Natural killer cell (primary cell): Measurements from ENCODE around the gene TMEM51. TPM values are rescaled to one million over a fixed set of nuclear protein-coding genes. Genes with fewer than 3 reads are reported as not detected.

ENCODE experiments used
- ATAC-seq, 3 donors: fragments of 150-1000 bp in 2 of 3; fragments of 200-7000 bp in 1 of 3; cut with Tn5 transposase; 1 replicate in 1 of 3; 2 replicates in 2 of 3; pipeline ENCODE4 v1.10.0; 2021; ENCODE audit warnings: mild to moderate bottlenecking in 2 of 3, moderate library complexity in 2 of 3
- DNase-seq, 2 donors: peaks; one replicate each; pipeline versions ENCODE4 v3.0.0 to v3.0.0-alpha.2; 2013 to 2021; ENCODE audit warnings: mixed read lengths in 1 of 2
- H3K27ac ChIP-seq: one replicate; pipeline ENCODE4 v1.5.1; 2013; ENCODE audit warnings: mild to moderate bottlenecking, low read length
- H3K27me3 ChIP-seq: one replicate; pipeline ENCODE4 v1.6.1; 2013; ENCODE audit warnings: low read length; ENCODE audit not compliant: control insufficient read depth, insufficient read depth
- H3K36me3 ChIP-seq: one replicate; pipeline ENCODE4 v1.6.1; 2013; ENCODE audit warnings: low read length; ENCODE audit not compliant: control insufficient read depth, insufficient read depth
- H3K4me1 ChIP-seq: one replicate; pipeline ENCODE4 v1.6.1; 2013; ENCODE audit warnings: low read length; ENCODE audit not compliant: control insufficient read depth, insufficient read depth
- H3K4me3 ChIP-seq: one replicate; pipeline ENCODE4 v1.5.1; 2013; ENCODE audit warnings: low read length
- H3K9me3 ChIP-seq: one replicate; pipeline ENCODE4 v1.6.1; 2013; ENCODE audit warnings: low read length; ENCODE audit not compliant: control insufficient read depth, insufficient read depth
- H3K27ac Mint-ChIP-seq, 2 donors: one replicate each; pipeline ENCODE4 v1.8.0; 2022; ENCODE audit warnings: mild to moderate bottlenecking in 2 of 2, mixed read lengths in 2 of 2, moderate library complexity in 1 of 2
- H3K27me3 Mint-ChIP-seq, 2 donors: one replicate each; pipeline ENCODE4 v1.8.0; 2022; ENCODE audit warnings: low read depth in 2 of 2, mixed read lengths in 2 of 2
- H3K36me3 Mint-ChIP-seq: one replicate; pipeline ENCODE4 v1.8.0; 2022; ENCODE audit warnings: mixed read lengths
- H3K4me1 Mint-ChIP-seq, 2 donors: one replicate each; pipeline ENCODE4 v1.8.0; 2022; ENCODE audit warnings: mixed read lengths in 2 of 2
- H3K4me3 Mint-ChIP-seq: one replicate; pipeline ENCODE4 v1.8.0; 2022; ENCODE audit warnings: mild to moderate bottlenecking, moderate library complexity, mixed read lengths
- H3K9me3 Mint-ChIP-seq, 2 donors: one replicate each; pipeline ENCODE4 v1.8.0; 2022; ENCODE audit warnings: mixed read lengths in 2 of 2
- CTCF ChIP-seq: fragments of 200-600 bp; IDR thresholded peaks from one replicate; pipeline ENCODE4 v1.8.0; 2022; ENCODE audit warnings: antibody characterized with exemption
- WGBS: methylation state at CpG from one replicate; pipeline ENCODE4 v1.1.7; 2013; ENCODE audit warnings: missing lambda C conversion rate; ENCODE audit not compliant: insufficient coverage; 5-methylcytosine and 5-hydroxymethylcytosine counted together
- intact Hi-C: fragments of 100-400 bp; cut with micrococcal nuclease; formaldehyde crosslinking; loops from one replicate; pipeline ENCODE4 v1.14.2; 2022
- total RNA-seq, 4 donors: library from RNA; stranded (reverse); fragments of 120-200 nt in 1 of 4; gene quantifications; one replicate each; pipeline versions ENCODE4 v1.2.3 to v1.2.4, GENCODE V29; 2013 to 2022

The TMEM51 gene
- total RNA-seq, 3 donors from 2014 or later (not counting 1 experiment from before 2014, with no cell fraction given) = not detected

GRCh38 chr1:15207829-15208429 lies 54.4 kb downstream of the TMEM51 start:
- H3K36me3 Mint-ChIP-seq = no peaks in the 10 kb centered on the region
- peaks cover 0 to 3% of the 10 kb centered on the region in 2 donors for H3K27me3 Mint-ChIP-seq
- no peaks in the 10 kb centered on the region for H3K9me3 Mint-ChIP-seq
- intact Hi-C loops = no loop called here
- no peak overlapping the region for H3K4me3 ChIP-seq
- WGBS = 94% methylated on average over 5 of the region's 6 CpGs
- H3K4me3 Mint-ChIP-seq = no peak overlapping the region
- H3K27ac ChIP-seq = no peak overlapping the region
- no peaks in the 10 kb centered on the region for H3K27me3 ChIP-seq
- H3K27ac Mint-ChIP-seq = no peak overlapping the region
- no peaks in the 10 kb centered on the region for H3K4me1 Mint-ChIP-seq
- no peaks in the 10 kb centered on the region for H3K9me3 ChIP-seq
- no peak for ATAC-seq
- DNase-seq = no peak
- no peaks in the 10 kb centered on the region for H3K36me3 ChIP-seq
- no peak for TF ChIP-seq CTCF
- H3K4me1 ChIP-seq = no peaks in the 10 kb centered on the region

GRCh38 chr1:15210651-15211375 lies 57.3 kb downstream of the TMEM51 start:
- no peaks in the 10 kb centered on the region for H3K9me3 ChIP-seq
- 85% methylated on average over 6 of the region's 7 CpGs for WGBS
- Mint-ChIP-seq H3K27ac (no peak overlapping the region), H3K9me3 (no peaks in the 10 kb centered on the region), H3K4me3 (no peak overlapping the region), H3K27me3 (peaks cover 0 to 3% of the 10 kb centered on the region in 2 donors), H3K4me1 (no peaks in the 10 kb centered on the region), H3K36me3 (no peaks in the 10 kb centered on the region)
- ATAC-seq (no peak), DNase-seq (no peak)
- H3K36me3 ChIP-seq = no peaks in the 10 kb centered on the region
- TF ChIP-seq CTCF = no peak
- no peak overlapping the region for H3K27ac ChIP-seq
- intact Hi-C loops = no loop called here
- no peaks in the 10 kb centered on the region for H3K4me1 ChIP-seq
- no peaks in the 10 kb centered on the region for H3K27me3 ChIP-seq
- H3K4me3 ChIP-seq = no peak overlapping the region

GRCh38 chr1:15211424-15211823 lies 57.9 kb downstream of the TMEM51 start:
- ATAC-seq (no peak), DNase-seq (no peak)
- no peaks in the 10 kb centered on the region for H3K4me1 Mint-ChIP-seq
- Histone ChIP-seq H3K36me3 (no peaks in the 10 kb centered on the region), H3K27ac (no peak overlapping the region), H3K27me3 (no peaks in the 10 kb centered on the region), H3K4me1 (no peaks in the 10 kb centered on the region), H3K9me3 (no peaks in the 10 kb centered on the region), H3K4me3 (no peak overlapping the region)
- peaks cover 0 to 3% of the 10 kb centered on the region in 2 donors for H3K27me3 Mint-ChIP-seq
- H3K27ac Mint-ChIP-seq = no peak overlapping the region
- H3K4me3 Mint-ChIP-seq = no peak overlapping the region
- H3K36me3 Mint-ChIP-seq = no peaks in the 10 kb centered on the region
- no CpG with 5 or more reads among the region's 3 CpGs for WGBS
- no peak for TF ChIP-seq CTCF
- no peaks in the 10 kb centered on the region for H3K9me3 Mint-ChIP-seq
- intact Hi-C loops = no loop called here
